GM12892 (cell line): ENCODE data around the gene R3HDM1.

Source experiments
- POLR2A ChIP-seq: IDR thresholded peaks from 2 replicates; pipeline ENCODE4 v1.6.1; 2011; ENCODE audit warnings: low read depth, low read length, control low read depth
- POLR2AphosphoS5 ChIP-seq: IDR thresholded peaks from 2 replicates; pipeline ENCODE4 v1.6.1; 2011; ENCODE audit warnings: low read depth, low read length, control low read depth

GRCh38 chr2:135504811-135505210 is 26.5 kb upstream of the R3HDM1 start:
- TF ChIP-seq POLR2A (no peak), POLR2AphosphoS5 (no peak)
